GM21529 (cell line): ENCODE data around the gene ALDH1A2.
"Not testable (repeated sequence)": the region's sequence is repeated elsewhere in the genome, so short reads cannot be mapped to it uniquely, and the experiment has no call there.

Experiments
- ATAC-seq: cut with Tn5 transposase; IDR thresholded peaks from one replicate; pipeline ENCODE4 v1.9.1; 2021; ENCODE audit not compliant: unreplicated experiment

The ALDH1A2 gene

GRCh38 chr15:58043192-58043903 is 22.2 kb downstream of the ALDH1A2 start:
- no peak for ATAC-seq

- ATAC-seq: no peak
Observed at GRCh38 chr15:58042006-58042405, 23.5 kb downstream of the ALDH1A2 start.

GRCh38 chr15:58040150-58040549 is 25.4 kb downstream of the ALDH1A2 start:
- no peak for ATAC-seq

GRCh38 chr15:58039079-58040035 is 26.2 kb downstream of the ALDH1A2 start:
- ATAC-seq: no peak

- ATAC-seq: no peak
Observed at GRCh38 chr15:58038426-58039078, 27.0 kb downstream of the ALDH1A2 start.

- no peak for ATAC-seq
Observed at GRCh38 chr15:58037723-58038301, 27.7 kb downstream of the ALDH1A2 start.

GRCh38 chr15:58036579-58036978 is 28.9 kb downstream of the ALDH1A2 start:
- no peak for ATAC-seq

GRCh38 chr15:58028392-58028791 is 37.1 kb downstream of the ALDH1A2 start:
- not testable (repeated sequence) for ATAC-seq

GRCh38 chr15:58026552-58026951 is 39.0 kb downstream of the ALDH1A2 start:
- ATAC-seq: no peak

GRCh38 chr15:58026051-58026450 is 39.5 kb downstream of the ALDH1A2 start:
- no peak for ATAC-seq

- ATAC-seq: no peak
Observed at GRCh38 chr15:58021332-58022230, 43.9 kb downstream of the ALDH1A2 start.

- ATAC-seq: no peak
Observed at GRCh38 chr15:58019503-58020376, 45.8 kb downstream of the ALDH1A2 start.

- ATAC-seq: no peak
Observed at GRCh38 chr15:58017869-58018268, 47.6 kb downstream of the ALDH1A2 start.

GRCh38 chr15:58016581-58017175 is 48.8 kb downstream of the ALDH1A2 start:
- ATAC-seq: no peak

- ATAC-seq: no peak
Observed at GRCh38 chr15:58015565-58015964, 49.9 kb downstream of the ALDH1A2 start.

- no peak for ATAC-seq
Observed at GRCh38 chr15:58014470-58014869, 51.0 kb downstream of the ALDH1A2 start.

GRCh38 chr15:58014040-58014439 is 51.5 kb downstream of the ALDH1A2 start:
- ATAC-seq: no peak

- no peak for ATAC-seq
Observed at GRCh38 chr15:58010983-58011382, 54.5 kb downstream of the ALDH1A2 start.

- ATAC-seq: no peak
Observed at GRCh38 chr15:58003810-58004209, 61.7 kb downstream of the ALDH1A2 start.
